Esophagus muscularis mucosa (tissue), 3 donors: Measurements from ENCODE around the gene TSPAN7.

Experiments used
- POLR2A ChIP-seq: fragments of 450-650 bp; IDR thresholded peaks from one replicate; pipeline ENCODE4 v1.6.1; 2017; ENCODE audit warnings: antibody characterized with exemption, moderate library complexity, mild to moderate bottlenecking, low read depth
- TF ChIP-seq, protein P1 (sequence below), 3 experiments: fragments of 200-600 bp in 2 of 3; fragments of 450-650 bp in 1 of 3; sonication (generic) in 2 of 3; IDR thresholded peaks; one replicate each; pipeline ENCODE4 v1.5.1; 2017 to 2019; ENCODE audit warnings: antibody characterized with exemption in 3 of 3, mild to moderate bottlenecking in 2 of 3, moderate library complexity in 1 of 3

DNA sequence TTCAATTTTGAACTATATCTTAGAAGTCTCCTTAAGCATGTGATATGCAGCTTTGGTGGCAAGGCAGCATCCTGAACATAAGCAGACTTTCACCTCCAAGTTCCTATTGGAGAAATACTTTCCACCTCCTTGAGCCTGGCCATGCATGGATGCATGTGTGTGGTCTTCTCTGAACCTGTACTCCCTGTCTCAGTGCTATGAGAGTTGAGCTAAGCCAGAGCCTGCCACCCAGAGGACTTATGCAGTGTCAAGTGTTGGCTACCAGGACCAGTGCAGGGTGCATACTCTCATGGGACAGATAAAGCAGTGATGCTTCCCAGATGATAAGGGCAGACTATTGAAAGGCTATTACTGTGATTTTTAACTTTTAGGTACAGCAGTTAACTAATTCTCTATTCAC lies 105.6 kb downstream of the TSPAN7 start:
- TF ChIP-seq, protein P1, sequence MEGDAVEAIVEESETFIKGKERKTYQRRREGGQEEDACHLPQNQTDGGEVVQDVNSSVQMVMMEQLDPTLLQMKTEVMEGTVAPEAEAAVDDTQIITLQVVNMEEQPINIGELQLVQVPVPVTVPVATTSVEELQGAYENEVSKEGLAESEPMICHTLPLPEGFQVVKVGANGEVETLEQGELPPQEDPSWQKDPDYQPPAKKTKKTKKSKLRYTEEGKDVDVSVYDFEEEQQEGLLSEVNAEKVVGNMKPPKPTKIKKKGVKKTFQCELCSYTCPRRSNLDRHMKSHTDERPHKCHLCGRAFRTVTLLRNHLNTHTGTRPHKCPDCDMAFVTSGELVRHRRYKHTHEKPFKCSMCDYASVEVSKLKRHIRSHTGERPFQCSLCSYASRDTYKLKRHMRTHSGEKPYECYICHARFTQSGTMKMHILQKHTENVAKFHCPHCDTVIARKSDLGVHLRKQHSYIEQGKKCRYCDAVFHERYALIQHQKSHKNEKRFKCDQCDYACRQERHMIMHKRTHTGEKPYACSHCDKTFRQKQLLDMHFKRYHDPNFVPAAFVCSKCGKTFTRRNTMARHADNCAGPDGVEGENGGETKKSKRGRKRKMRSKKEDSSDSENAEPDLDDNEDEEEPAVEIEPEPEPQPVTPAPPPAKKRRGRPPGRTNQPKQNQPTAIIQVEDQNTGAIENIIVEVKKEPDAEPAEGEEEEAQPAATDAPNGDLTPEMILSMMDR (IDR thresholded peaks at IDR 0.05) = no peak
- TF ChIP-seq POLR2A = no peak
